Measurements from ENCODE around the gene CLCA1.

The CLCA1 gene

DNA sequence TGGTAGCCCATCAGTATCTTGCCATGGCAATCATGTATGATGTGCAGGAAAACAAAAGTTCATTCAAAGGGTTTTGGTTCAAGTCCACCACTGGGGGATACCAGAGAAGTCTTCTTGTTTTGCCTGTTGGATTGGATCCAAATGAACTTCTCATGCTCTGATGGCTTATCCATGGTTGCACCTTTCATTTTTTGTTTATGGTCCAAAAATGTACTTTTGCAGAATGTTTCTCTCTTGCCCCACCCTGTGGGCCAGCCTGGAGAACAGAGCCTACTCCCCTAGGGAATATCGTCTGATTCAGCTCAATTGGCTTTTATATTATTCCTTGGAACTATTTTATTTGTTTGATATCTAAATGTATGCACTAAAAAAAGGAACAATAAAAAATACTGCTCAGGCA, 20.1 kb upstream of the CLCA1 start:
- H3K9me3 Mint-ChIP-seq (ENCODE audit: low read depth) = no peaks in the 10 kb centered on the region
- H3K4me3 Mint-ChIP-seq = no peak overlapping the region
- H3K27me3 Mint-ChIP-seq = no peaks in the 10 kb centered on the region
- H3K4me1 Mint-ChIP-seq (ENCODE audit: low read depth) = no peaks in the 10 kb centered on the region
- no peaks in the 10 kb centered on the region for H3K36me3 Mint-ChIP-seq
- no peak overlapping the region for H3K27ac Mint-ChIP-seq

DNA sequence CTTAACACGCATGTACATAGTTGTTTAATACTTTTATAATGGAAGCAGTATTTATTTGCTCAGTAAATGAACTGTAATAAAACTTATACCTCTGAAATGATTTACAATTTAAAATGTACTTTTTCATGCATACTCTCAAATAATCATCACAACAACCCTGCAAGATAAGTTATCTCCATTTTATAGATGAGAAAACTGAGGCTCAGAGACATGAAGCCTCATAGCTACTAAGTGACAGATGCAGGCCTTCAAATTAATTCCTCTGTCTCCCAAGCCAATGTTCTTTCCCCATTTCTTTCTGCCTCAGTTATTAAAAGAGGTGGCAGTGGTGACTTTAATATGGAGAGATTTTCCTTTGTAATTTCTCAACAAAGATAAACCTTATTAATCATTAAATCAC, 19.6 kb upstream of the CLCA1 start:
- no peaks in the 10 kb centered on the region for H3K4me1 Mint-ChIP-seq (ENCODE audit: low read depth)
- no peaks in the 10 kb centered on the region for H3K36me3 Mint-ChIP-seq
- H3K27me3 Mint-ChIP-seq = no peaks in the 10 kb centered on the region
- H3K9me3 Mint-ChIP-seq (ENCODE audit: low read depth) = no peaks in the 10 kb centered on the region
- H3K4me3 Mint-ChIP-seq = no peak overlapping the region
- H3K27ac Mint-ChIP-seq = no peak overlapping the region

- H3K27me3 Mint-ChIP-seq = peaks cover 4% of the 10 kb centered on the region
- no peaks in the 10 kb centered on the region for H3K9me3 Mint-ChIP-seq (ENCODE audit: low read depth)
- H3K4me1 Mint-ChIP-seq (ENCODE audit: low read depth) = no peaks in the 10 kb centered on the region
- no peak overlapping the region for H3K4me3 Mint-ChIP-seq
- H3K27ac Mint-ChIP-seq = no peak overlapping the region
- H3K36me3 Mint-ChIP-seq = no peaks in the 10 kb centered on the region
These were observed 17.9 kb upstream of the CLCA1 start for GRCh38 chr1:86450847-86451246.

GRCh38 chr1:86453664-86454063, 15.1 kb upstream of the CLCA1 start:
- Mint-ChIP-seq H3K27me3 (peaks cover 4% of the 10 kb centered on the region), H3K4me3 (no peak overlapping the region), H3K4me1 (ENCODE audit: low read depth) (no peaks in the 10 kb centered on the region), H3K27ac (no peak overlapping the region), H3K9me3 (ENCODE audit: low read depth) (no peaks in the 10 kb centered on the region), H3K36me3 (no peaks in the 10 kb centered on the region)

DNA sequence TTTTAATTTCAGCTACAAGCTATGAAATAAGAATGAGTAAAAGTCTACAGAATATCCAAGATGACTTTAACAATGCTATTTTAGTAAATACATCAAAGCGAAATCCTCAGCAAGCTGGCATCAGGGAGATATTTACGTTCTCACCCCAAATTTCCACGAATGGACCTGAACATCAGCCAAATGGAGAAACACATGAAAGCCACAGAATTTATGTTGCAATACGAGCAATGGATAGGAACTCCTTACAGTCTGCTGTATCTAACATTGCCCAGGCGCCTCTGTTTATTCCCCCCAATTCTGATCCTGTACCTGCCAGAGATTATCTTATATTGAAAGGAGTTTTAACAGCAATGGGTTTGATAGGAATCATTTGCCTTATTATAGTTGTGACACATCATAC, 13.7 kb upstream of the CLCA1 start:
- Mint-ChIP-seq H3K4me3 (no peak overlapping the region), H3K36me3 (no peaks in the 10 kb centered on the region), H3K9me3 (ENCODE audit: low read depth) (no peaks in the 10 kb centered on the region), H3K4me1 (ENCODE audit: low read depth) (no peaks in the 10 kb centered on the region), H3K27ac (no peak overlapping the region), H3K27me3 (peaks cover 4% of the 10 kb centered on the region)

DNA sequence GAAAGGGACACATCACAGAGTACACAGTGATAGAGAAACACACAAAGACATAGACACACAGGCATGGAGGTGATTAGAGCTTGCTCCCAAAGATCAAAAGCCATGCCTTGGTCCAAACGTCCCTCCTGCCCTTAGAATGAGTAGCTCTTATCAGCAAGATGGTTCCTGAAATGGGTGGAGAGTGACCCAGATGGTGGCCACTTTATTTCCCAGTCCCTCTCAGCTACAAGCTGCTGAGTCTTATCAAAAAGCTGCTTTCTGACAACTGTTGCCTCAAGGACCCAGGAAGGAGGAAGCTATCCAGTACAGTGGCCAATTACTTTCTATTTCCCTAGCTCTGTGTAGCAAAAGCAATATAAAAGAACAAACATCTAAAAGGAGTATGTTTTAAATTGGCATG, 7.7 kb upstream of the CLCA1 start:
- H3K27ac Mint-ChIP-seq = no peak overlapping the region
- no peaks in the 10 kb centered on the region for H3K27me3 Mint-ChIP-seq
- H3K36me3 Mint-ChIP-seq = no peaks in the 10 kb centered on the region
- H3K4me3 Mint-ChIP-seq = no peak overlapping the region
- no peaks in the 10 kb centered on the region for H3K4me1 Mint-ChIP-seq (ENCODE audit: low read depth)
- no peaks in the 10 kb centered on the region for H3K9me3 Mint-ChIP-seq (ENCODE audit: low read depth)

DNA sequence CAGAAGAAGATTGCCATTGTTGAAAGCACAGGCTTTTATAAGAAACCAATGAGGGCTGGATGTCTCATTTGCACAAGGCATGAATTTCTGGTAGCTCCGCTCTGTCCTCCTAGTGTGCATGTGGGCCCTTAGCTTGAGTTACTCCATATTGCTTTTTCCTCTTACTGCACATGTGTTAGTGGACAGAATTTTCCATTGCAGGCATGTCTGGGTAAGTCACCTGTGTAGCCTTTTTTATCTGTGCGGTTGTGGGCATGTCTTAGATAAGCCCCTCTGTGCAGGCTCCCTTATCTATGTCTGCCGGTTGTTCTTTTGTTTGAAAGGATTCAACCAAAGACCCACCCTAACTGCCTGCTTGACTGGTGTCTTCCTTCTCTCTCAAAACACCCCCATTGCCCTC, 7.2 kb upstream of the CLCA1 start:
- Mint-ChIP-seq H3K27me3 (no peaks in the 10 kb centered on the region), H3K27ac (no peak overlapping the region), H3K36me3 (no peaks in the 10 kb centered on the region), H3K4me1 (ENCODE audit: low read depth) (no peaks in the 10 kb centered on the region), H3K9me3 (ENCODE audit: low read depth) (no peaks in the 10 kb centered on the region), H3K4me3 (no peak overlapping the region)

DNA sequence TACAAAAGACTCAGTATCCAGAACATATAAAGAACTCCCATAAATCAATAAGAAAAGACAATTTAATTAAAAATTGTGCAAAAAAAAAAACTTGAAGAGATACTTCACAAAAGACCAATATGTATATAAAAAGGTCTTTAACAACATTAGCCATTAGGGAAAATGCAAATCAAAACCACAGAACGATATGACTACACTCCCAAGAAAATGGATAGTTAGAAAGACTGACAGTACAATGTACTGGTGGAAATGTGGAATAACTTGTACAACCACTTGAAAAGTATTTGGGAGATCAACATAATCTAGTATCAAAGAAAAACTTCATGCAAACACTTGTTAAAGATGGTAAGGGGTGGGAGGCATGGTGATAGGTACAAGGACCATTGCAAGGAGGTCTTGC, 3.9 kb upstream of the CLCA1 start:
- H3K27ac Mint-ChIP-seq = no peak overlapping the region
- H3K9me3 Mint-ChIP-seq (ENCODE audit: low read depth) = no peaks in the 10 kb centered on the region
- H3K4me1 Mint-ChIP-seq (ENCODE audit: low read depth) = no peaks in the 10 kb centered on the region
- no peaks in the 10 kb centered on the region for H3K36me3 Mint-ChIP-seq
- H3K4me3 Mint-ChIP-seq = no peak overlapping the region
- H3K27me3 Mint-ChIP-seq = peaks cover 2% of the 10 kb centered on the region

- H3K4me3 Mint-ChIP-seq = no peak overlapping the region
- no peak overlapping the region for H3K27ac Mint-ChIP-seq
- no peaks in the 10 kb centered on the region for H3K4me1 Mint-ChIP-seq (ENCODE audit: low read depth)
- H3K36me3 Mint-ChIP-seq = no peaks in the 10 kb centered on the region
- peaks cover 7% of the 10 kb centered on the region for H3K27me3 Mint-ChIP-seq
- no peaks in the 10 kb centered on the region for H3K9me3 Mint-ChIP-seq (ENCODE audit: low read depth)
These were observed 2.5 kb upstream of the CLCA1 start for GRCh38 chr1:86466109-86466844.

DNA sequence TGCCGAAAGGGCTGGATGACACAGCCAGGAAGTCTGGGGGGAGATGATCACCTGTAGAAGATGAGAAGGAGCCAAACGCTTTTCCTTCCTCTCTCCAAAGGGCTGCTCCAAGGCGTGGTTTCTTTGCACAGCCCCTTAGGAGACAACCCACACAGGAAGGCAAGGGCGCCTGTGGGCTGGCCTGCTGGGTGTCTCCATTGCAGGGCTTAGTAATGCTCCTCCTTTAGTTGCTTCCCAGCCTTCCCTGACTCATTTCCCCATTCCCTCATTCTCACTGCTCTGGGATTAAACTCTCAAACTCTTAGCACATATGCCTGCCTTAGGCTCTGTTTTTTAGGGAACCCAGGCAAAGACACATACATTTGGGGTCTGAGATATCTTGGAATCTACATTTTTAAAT, 1.7 kb upstream of the CLCA1 start:
- Mint-ChIP-seq H3K27ac (no peak overlapping the region), H3K27me3 (peaks cover 8% of the 10 kb centered on the region), H3K4me1 (ENCODE audit: low read depth) (no peaks in the 10 kb centered on the region), H3K9me3 (ENCODE audit: low read depth) (no peaks in the 10 kb centered on the region), H3K36me3 (no peaks in the 10 kb centered on the region), H3K4me3 (no peak overlapping the region)

- H3K36me3 Mint-ChIP-seq = no peaks in the 10 kb centered on the region
- peaks cover 10% of the 10 kb centered on the region for H3K27me3 Mint-ChIP-seq
- H3K4me1 Mint-ChIP-seq (ENCODE audit: low read depth) = no peaks in the 10 kb centered on the region
- no peak overlapping the region for H3K27ac Mint-ChIP-seq
- no peak overlapping the region for H3K4me3 Mint-ChIP-seq
- no peaks in the 10 kb centered on the region for H3K9me3 Mint-ChIP-seq (ENCODE audit: low read depth)
These were observed 2.1 kb downstream of the CLCA1 start for GRCh38 chr1:86470859-86471258.

GRCh38 chr1:86471291-86471690, 2.6 kb downstream of the CLCA1 start:
- no peaks in the 10 kb centered on the region for H3K4me1 Mint-ChIP-seq (ENCODE audit: low read depth)
- H3K4me3 Mint-ChIP-seq = no peak overlapping the region
- H3K9me3 Mint-ChIP-seq (ENCODE audit: low read depth) = no peaks in the 10 kb centered on the region
- H3K27me3 Mint-ChIP-seq = peaks cover 10% of the 10 kb centered on the region
- H3K36me3 Mint-ChIP-seq = no peaks in the 10 kb centered on the region
- no peak overlapping the region for H3K27ac Mint-ChIP-seq

GRCh38 chr1:86472152-86472551, 3.4 kb downstream of the CLCA1 start:
- Mint-ChIP-seq H3K27ac (no peak overlapping the region), H3K27me3 (peaks cover 10% of the 10 kb centered on the region), H3K36me3 (no peaks in the 10 kb centered on the region), H3K9me3 (ENCODE audit: low read depth) (no peaks in the 10 kb centered on the region), H3K4me3 (no peak overlapping the region), H3K4me1 (ENCODE audit: low read depth) (no peaks in the 10 kb centered on the region)

DNA sequence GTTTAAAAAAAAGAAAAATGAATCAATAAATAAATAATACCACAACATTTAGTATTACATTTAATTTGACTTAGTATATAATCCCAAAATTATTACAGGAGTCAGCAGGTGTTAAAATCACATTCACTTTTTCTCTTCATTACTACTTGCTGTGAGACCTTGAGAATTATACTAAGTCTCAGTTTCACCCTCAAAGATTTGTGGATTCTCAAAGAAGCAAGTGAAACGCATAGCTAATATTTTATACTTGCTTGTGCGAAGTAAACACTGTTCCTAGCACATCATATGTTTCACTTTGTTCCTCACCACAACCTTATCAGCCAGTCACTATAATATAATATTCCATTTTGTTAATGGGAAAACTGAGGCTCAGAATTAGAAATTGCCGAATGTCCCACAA, 4.0 kb downstream of the CLCA1 start:
- no peaks in the 10 kb centered on the region for H3K4me1 Mint-ChIP-seq (ENCODE audit: low read depth)
- no peaks in the 10 kb centered on the region for H3K36me3 Mint-ChIP-seq
- H3K9me3 Mint-ChIP-seq (ENCODE audit: low read depth) = no peaks in the 10 kb centered on the region
- no peak overlapping the region for H3K27ac Mint-ChIP-seq
- H3K27me3 Mint-ChIP-seq = peaks cover 10% of the 10 kb centered on the region
- H3K4me3 Mint-ChIP-seq = no peak overlapping the region

DNA sequence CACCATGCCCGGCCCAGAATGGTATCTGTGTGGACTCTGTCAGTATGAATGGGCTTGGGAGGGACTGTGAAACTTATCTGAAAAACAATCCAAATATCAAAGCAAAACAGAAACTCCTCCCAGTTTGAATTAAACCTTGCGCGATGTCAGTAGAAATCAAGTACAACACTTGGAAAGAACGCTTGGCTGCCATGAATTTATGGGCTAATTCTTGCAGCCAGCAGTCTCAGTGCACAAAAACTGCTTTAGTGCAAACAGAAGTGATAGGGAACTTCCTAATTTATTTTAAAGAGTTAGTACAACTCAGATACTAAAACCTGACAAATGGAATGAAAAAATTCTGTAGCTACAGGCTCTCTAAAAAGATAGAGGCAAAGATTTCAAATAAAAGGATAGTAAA, 8.5 kb downstream of the CLCA1 start:
- Mint-ChIP-seq H3K4me3 (no peak overlapping the region), H3K36me3 (no peaks in the 10 kb centered on the region), H3K27me3 (peaks cover 5% of the 10 kb centered on the region), H3K4me1 (ENCODE audit: low read depth) (no peaks in the 10 kb centered on the region), H3K27ac (no peak overlapping the region), H3K9me3 (ENCODE audit: low read depth) (no peaks in the 10 kb centered on the region)

DNA sequence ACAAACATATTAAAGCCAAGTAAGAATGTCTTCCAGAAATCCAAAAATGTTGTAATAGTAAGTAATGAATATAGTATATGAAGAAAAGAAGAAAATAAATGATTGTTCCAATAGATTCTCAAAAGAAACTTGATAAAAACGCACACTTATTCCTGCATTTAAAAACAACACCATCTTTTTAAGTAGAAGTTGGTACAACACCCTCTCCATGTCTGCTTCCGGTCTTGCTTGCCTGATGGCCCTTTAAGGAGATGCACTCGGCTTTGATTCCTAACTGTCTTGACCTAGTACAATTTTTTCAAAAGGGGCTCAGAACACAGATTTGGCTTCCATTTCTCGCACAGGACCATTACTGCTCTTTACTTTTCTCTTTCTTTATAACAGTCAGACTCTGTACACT, 9.0 kb downstream of the CLCA1 start:
- Mint-ChIP-seq H3K36me3 (no peaks in the 10 kb centered on the region), H3K4me1 (ENCODE audit: low read depth) (no peaks in the 10 kb centered on the region), H3K4me3 (no peak overlapping the region), H3K9me3 (ENCODE audit: low read depth) (no peaks in the 10 kb centered on the region), H3K27me3 (peaks cover 3% of the 10 kb centered on the region), H3K27ac (no peak overlapping the region)
